ENCODE measurements around the gene UBE2H.

GRCh38 chr7:129865093-129865924 is 87.5 kb downstream of the UBE2H start:
- no peak for TF ChIP-seq CTCF (IDR thresholded peaks at IDR 0.05; ENCODE audit: low read depth, low read length)
- TF ChIP-seq POLR2A (IDR thresholded peaks at IDR 0.05; ENCODE audit: extremely low read depth, insufficient read length) = no peak
- TF ChIP-seq MYC (IDR thresholded peaks at IDR 0.05; ENCODE audit: low read depth, low read length) = no peak

Data from NB4 (cell line).